NCI-H524 treated with DMSO at 0.1 percent for 48 hours (cell line): ENCODE results near the gene PDE2A.

Source experiments
- DNase-seq: peaks from one replicate; lab custom pipeline; 2025; lab: John Stamatoyannopoulos, UW

Gene PDE2A

GRCh38 chr11:72657411-72658100 lies 16.7 kb downstream of the PDE2A start:
- DNase-seq = no peak

- no peak for DNase-seq
Measured at GRCh38 chr11:72655896-72656464, 18.2 kb downstream of the PDE2A start.

- DNase-seq = no peak
Measured at GRCh38 chr11:72655014-72655413, 19.2 kb downstream of the PDE2A start.

GRCh38 chr11:72653649-72654048 lies 20.6 kb downstream of the PDE2A start:
- DNase-seq = no peak

GRCh38 chr11:72652873-72653630 lies 21.2 kb downstream of the PDE2A start:
- no peak for DNase-seq

- no peak for DNase-seq
Measured at GRCh38 chr11:72652133-72652532, 22.1 kb downstream of the PDE2A start.

- DNase-seq = no peak
Measured at GRCh38 chr11:72649215-72649976, 24.8 kb downstream of the PDE2A start.

GRCh38 chr11:72648384-72649136 lies 25.7 kb downstream of the PDE2A start:
- DNase-seq = no peak

GRCh38 chr11:72647882-72648281 lies 26.3 kb downstream of the PDE2A start:
- no peak for DNase-seq

- DNase-seq = no peak
Measured at GRCh38 chr11:72646472-72646871, 27.8 kb downstream of the PDE2A start.

GRCh38 chr11:72646024-72646423 lies 28.2 kb downstream of the PDE2A start:
- DNase-seq = no peak

GRCh38 chr11:72643547-72643946 lies 30.7 kb downstream of the PDE2A start:
- no peak for DNase-seq

- DNase-seq = no peak
Measured at GRCh38 chr11:72642884-72643522, 31.2 kb downstream of the PDE2A start.

- no peak for DNase-seq
Measured at GRCh38 chr11:72642043-72642883, 32.0 kb downstream of the PDE2A start.

GRCh38 chr11:72641522-72642042 lies 32.6 kb downstream of the PDE2A start:
- no peak for DNase-seq

GRCh38 chr11:72639502-72640375 lies 34.5 kb downstream of the PDE2A start:
- DNase-seq = no peak

- DNase-seq = no peak
Measured at GRCh38 chr11:72637926-72638325, 36.3 kb downstream of the PDE2A start.

GRCh38 chr11:72637198-72637597 lies 37.0 kb downstream of the PDE2A start:
- no peak for DNase-seq

GRCh38 chr11:72636376-72636775 lies 37.8 kb downstream of the PDE2A start:
- no peak for DNase-seq
